Hematopoietic multipotent progenitor cell treated with erythropoietin and hydrocortisone succinate and interleukin-3 and kit ligand, for 15 days (in vitro differentiated cells): ENCODE measurements around the gene MOB3B.

Experiments
- DNase-seq: peaks from one replicate; pipeline ENCODE4 v3.0.0-alpha.2; 2015; ENCODE audit warnings: low spot score

Gene MOB3B

GRCh38 chr9:27445057-27445595 lies 84.5 kb downstream of the MOB3B start:
- DNase-seq = no peak

GRCh38 chr9:27442464-27442863 lies 87.2 kb downstream of the MOB3B start:
- no peak for DNase-seq

- no peak for DNase-seq
These were observed 87.9 kb downstream of the MOB3B start for GRCh38 chr9:27441741-27442070.

GRCh38 chr9:27440888-27441740 lies 88.5 kb downstream of the MOB3B start:
- no peak for DNase-seq

- DNase-seq = no peak
These were observed 91.1 kb downstream of the MOB3B start for GRCh38 chr9:27438522-27438921.

- peak; percentile 32 for DNase-seq
These were observed 91.8 kb downstream of the MOB3B start for GRCh38 chr9:27437652-27438373.

- no peak for DNase-seq
These were observed 93.4 kb downstream of the MOB3B start for GRCh38 chr9:27436234-27436633.

- no peak for DNase-seq
These were observed 95.8 kb downstream of the MOB3B start for GRCh38 chr9:27433631-27434325.

GRCh38 chr9:27432308-27432707 lies 97.3 kb downstream of the MOB3B start:
- no peak for DNase-seq

- no peak for DNase-seq
These were observed 98.0 kb downstream of the MOB3B start for GRCh38 chr9:27431543-27432147.

GRCh38 chr9:27430750-27431535 lies 98.7 kb downstream of the MOB3B start:
- no peak for DNase-seq

- DNase-seq = no peak
These were observed 99.7 kb downstream of the MOB3B start for GRCh38 chr9:27429917-27430316.

- DNase-seq = no peak
These were observed 100.2 kb downstream of the MOB3B start for GRCh38 chr9:27429436-27429835.

GRCh38 chr9:27428551-27428950 lies 101.1 kb downstream of the MOB3B start:
- no peak for DNase-seq

- DNase-seq = no peak
These were observed 102.4 kb downstream of the MOB3B start for GRCh38 chr9:27427272-27427643.

GRCh38 chr9:27426511-27427271 lies 102.9 kb downstream of the MOB3B start:
- DNase-seq = no peak

GRCh38 chr9:27425827-27426510 lies 103.6 kb downstream of the MOB3B start:
- no peak for DNase-seq

GRCh38 chr9:27423915-27424710 lies 105.5 kb downstream of the MOB3B start:
- DNase-seq = no peak

- no peak for DNase-seq
These were observed 107.3 kb downstream of the MOB3B start for GRCh38 chr9:27422279-27422834.
